GM19463 (cell line): ENCODE data around the gene ZNF236.

Source experiments
- ATAC-seq: cut with Tn5 transposase; IDR thresholded peaks from one replicate; pipeline ENCODE4 v1.9.1; 2021; ENCODE audit warnings: mild to moderate bottlenecking, moderate library complexity; ENCODE audit not compliant: unreplicated experiment

Gene ZNF236

GRCh38 chr18:76855594-76855993, 33.2 kb downstream of the ZNF236 start:
- no peak for ATAC-seq

GRCh38 chr18:76857476-76857875, 35.1 kb downstream of the ZNF236 start:
- no peak for ATAC-seq

- peak; percentile 89 for ATAC-seq
These were observed 37.4 kb downstream of the ZNF236 start for GRCh38 chr18:76859474-76860339.

GRCh38 chr18:76860411-76860810, 38.1 kb downstream of the ZNF236 start:
- ATAC-seq: no peak

GRCh38 chr18:76866666-76867065, 44.3 kb downstream of the ZNF236 start:
- ATAC-seq: no peak

GRCh38 chr18:76873311-76873710, 51.0 kb downstream of the ZNF236 start:
- no peak for ATAC-seq

GRCh38 chr18:76873713-76874112, 51.4 kb downstream of the ZNF236 start:
- no peak for ATAC-seq

- ATAC-seq: peak; percentile 17
These were observed 52.5 kb downstream of the ZNF236 start for GRCh38 chr18:76874642-76875389.

GRCh38 chr18:76875390-76876325, 53.3 kb downstream of the ZNF236 start:
- peak; percentile 65 for ATAC-seq

- no peak for ATAC-seq
These were observed 56.1 kb downstream of the ZNF236 start for GRCh38 chr18:76878426-76878825.

- no peak for ATAC-seq
These were observed 57.7 kb downstream of the ZNF236 start for GRCh38 chr18:76880026-76880425.

- no peak for ATAC-seq
These were observed 59.4 kb downstream of the ZNF236 start for GRCh38 chr18:76881744-76882143.

GRCh38 chr18:76882146-76882545, 59.8 kb downstream of the ZNF236 start:
- ATAC-seq: no peak

GRCh38 chr18:76885001-76885400, 62.6 kb downstream of the ZNF236 start:
- no peak for ATAC-seq

- no peak for ATAC-seq
These were observed 63.8 kb downstream of the ZNF236 start for GRCh38 chr18:76886112-76886511.

- no peak for ATAC-seq
These were observed 66.8 kb downstream of the ZNF236 start for GRCh38 chr18:76889091-76889699.

- ATAC-seq: no peak
These were observed 70.5 kb downstream of the ZNF236 start for GRCh38 chr18:76892832-76893231.

- ATAC-seq: no peak
These were observed 72.4 kb downstream of the ZNF236 start for GRCh38 chr18:76894566-76895346.

- ATAC-seq: no peak
These were observed 73.1 kb downstream of the ZNF236 start for GRCh38 chr18:76895498-76895897.

- ATAC-seq: no peak
These were observed 74.3 kb downstream of the ZNF236 start for GRCh38 chr18:76896677-76897076.
